Middle frontal gyrus (tissue), 1 donor: ENCODE data around the gene TIMP2.

Source experiments
- DNase-seq: peaks from one replicate; pipeline ENCODE4 v3.0.0-alpha.2; 2015; ENCODE audit warnings: low spot score; ENCODE audit errors: extremely low spot score

The TIMP2 gene

DNA sequence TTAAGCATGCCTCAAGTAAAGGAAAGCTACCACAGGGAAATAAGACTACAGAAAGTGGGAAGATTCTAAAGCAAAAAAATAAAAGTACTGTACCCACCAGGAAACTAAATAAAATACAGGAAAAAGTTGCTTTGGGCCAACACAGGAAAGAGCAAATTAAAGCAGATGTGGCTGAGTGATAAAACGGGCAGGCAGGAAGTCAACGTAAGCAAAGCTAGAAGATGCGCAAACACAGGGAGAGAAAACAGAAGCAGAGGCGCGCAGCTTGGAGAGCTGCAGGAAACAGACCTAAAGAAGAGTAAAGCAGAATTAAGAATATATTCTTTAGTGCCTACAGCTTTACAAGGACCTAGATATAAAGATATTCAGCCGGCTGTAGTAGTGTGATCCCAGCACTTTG is 106.3 kb downstream of the TIMP2 start:
- no peak for DNase-seq

DNA sequence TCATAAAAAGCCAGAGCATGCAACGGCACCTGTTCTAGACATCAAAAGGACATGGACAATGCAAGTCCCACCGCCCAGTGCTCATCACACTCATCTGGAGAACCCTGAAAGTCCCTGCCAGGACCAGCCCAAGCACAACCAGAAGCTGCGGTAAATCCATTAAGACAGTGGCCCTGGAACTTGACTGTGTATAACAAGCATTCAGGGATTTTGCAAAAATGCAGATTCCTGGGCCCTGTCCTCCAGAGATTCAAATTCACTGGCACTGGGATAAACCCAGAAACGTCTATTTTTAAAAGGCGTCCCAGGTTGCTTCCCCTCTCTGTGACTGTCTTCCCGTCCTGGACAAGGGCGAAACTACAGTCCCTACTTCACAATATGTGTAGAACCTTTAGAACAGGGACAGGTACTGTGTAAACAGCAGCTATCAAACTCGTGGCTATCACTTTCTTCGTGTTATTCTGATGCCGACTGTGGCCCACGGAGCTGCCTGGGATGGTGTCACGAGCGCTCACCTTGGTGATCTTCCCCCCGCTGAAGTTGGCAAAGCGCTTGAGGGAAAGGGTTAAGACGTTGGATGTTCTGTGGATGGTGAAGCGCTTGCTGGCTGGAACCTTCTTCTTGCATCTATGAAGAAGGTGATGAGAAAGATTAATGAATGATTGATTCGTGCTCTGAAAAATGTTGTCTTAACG is 106.9 kb downstream of the TIMP2 start:
- DNase-seq, result no peak

DNA sequence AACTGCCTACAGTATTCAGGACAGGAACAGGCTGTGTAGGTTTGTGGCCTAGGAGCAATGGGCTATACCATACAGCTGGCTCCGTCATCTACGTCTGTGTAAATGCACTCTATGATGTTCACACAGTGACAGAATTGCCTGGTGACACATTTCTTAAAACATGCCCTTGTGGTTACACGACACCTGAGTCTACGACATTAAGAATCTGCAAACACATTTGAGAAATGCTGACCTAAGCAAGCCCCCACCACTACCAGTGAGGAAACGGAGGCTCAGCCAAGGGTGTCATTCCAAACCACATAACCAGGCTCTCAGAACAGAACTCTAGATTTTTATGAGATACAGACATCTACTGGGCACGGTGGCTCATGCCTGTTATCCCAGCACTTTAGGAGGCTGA is 108.1 kb downstream of the TIMP2 start:
- DNase-seq, result no peak

- no peak for DNase-seq
These were observed 109.5 kb downstream of the TIMP2 start for GRCh38 chr17:78815696-78816095.

DNA sequence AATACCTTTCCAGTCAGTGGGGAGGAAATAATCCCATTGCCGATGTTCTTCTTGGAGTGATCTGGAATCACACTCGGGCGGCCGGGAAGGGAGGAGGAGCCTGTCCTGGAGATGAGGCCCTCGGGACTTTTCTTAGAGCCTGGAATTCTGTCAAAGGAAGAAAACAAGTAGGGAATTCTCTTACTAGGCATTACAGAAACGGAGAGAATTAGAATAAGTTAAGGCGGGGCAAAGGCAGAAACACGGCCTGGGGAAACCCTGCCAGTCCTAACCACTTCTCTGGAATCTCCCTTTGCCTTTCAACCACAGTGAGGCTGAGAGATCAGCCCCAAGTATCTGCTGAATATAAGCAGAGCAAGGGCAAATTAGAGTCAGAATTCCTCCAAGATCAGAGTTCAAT is 112.3 kb downstream of the TIMP2 start:
- DNase-seq, result no peak

- DNase-seq, result no peak
These were observed 117.0 kb downstream of the TIMP2 start for GRCh38 chr17:78808163-78808562.

DNA sequence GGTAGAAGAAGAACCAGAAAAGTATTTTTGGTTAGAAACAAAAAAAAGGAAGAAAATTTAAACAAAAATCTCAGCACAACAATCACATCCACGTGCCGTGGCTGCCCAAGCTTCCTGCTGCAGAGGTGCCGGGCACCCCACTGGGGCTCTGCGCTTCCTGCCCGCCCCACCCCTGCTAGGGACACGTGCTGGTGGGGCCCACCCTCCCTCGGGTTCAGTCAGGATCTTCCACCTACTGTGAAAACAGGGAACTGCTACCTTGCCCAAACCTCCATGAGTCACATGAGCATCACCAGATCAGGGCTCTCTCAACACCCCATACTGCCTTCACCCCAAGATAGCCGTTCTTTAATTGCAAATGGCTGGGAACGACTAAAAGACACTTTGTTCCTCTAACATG is 118.7 kb downstream of the TIMP2 start:
- no peak for DNase-seq

DNA sequence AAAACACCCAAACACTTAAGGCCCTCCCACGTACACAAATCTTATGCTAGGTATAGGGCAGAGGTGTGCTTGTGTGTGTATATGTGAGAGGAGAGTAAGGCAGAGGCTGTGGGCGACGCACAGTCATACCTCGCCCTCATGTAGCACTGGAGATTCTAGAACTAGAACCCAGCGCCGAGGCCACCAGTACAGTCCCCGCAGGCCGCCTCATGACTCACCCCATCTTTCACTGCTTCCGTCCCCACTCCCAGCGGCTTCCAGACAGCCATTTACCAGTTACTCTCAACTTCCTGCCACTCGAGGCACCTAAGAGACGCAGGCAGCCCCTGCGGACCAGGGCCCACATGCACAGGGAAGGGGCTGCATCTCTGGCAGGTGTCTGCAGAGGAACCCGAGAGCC is 119.9 kb downstream of the TIMP2 start:
- no peak for DNase-seq

DNA sequence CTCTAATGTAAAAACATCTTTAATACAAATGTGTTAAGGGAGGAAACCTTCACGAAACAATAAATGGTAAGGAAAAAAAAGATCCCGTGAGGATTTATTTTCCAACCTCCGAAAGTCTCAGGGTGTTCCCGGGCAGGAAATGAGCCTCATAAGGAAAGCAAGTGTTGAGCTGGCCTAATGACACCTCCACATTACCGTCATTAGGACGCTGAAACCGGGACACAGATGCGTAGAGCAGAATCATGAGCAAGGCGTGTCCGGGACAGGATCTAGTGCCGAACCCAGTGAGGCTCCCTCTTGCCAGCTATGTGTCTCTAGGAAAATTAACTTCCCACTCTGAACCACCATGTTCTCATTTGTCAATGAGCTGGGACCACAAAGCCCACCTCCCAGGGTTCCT is 120.4 kb downstream of the TIMP2 start:
- no peak for DNase-seq

DNA sequence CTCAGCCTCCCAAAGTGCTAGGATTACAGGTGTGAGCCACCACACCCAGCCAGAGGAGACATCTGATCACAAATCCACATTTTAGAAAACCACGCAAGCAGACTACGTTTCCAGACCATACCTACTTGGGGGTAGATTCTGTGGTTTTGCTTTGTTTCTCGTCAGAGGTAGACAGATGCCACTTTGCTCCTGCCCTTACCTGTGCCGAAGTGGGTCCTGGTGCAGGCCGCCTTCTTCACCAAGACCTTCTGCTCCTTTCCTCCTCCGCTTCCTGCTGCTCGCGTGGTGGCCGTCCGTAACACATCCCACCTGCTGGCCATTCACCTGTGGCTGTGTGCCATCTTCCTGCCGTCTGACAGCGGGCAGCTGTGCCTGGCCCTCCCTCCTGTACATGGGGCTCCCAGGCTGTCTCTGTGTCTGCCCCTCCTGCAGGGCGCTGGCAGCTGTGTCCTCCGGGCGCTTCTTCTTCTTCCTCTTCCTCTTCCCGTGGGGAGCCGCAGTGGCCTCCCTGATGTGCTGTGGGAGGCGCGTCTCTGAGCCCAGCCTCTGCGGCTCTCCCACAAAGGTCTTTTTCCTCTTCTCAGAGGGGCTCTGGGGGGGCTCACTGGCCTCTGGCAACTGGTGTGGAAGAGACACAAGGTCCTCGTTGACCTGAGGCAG is 121.9 kb downstream of the TIMP2 start:
- no peak for DNase-seq
